Measurements from ENCODE around the gene RNPS1.

- TF ChIP-seq HNRNPL (IDR thresholded peaks at IDR 0.05; ENCODE audit: low read depth, low read length) = no peak
- no peak for TF ChIP-seq TAF1 (IDR thresholded peaks at IDR 0.05; ENCODE audit: control insufficient read depth, extremely low read depth, insufficient read depth, low read length, severe bottlenecking)
- TF ChIP-seq RBBP5 (IDR thresholded peaks at IDR 0.05; ENCODE audit: borderline replicate concordance, insufficient read depth, low read length, poor library complexity, severe bottlenecking) = no peak
- TF ChIP-seq ARNT (IDR thresholded peaks at IDR 0.05) = no peak
- no peak for TF ChIP-seq RAD21 (CRISPR knock-in tag; conservative IDR thresholded peaks at IDR 0.05 in 1 of 2, IDR thresholded peaks at IDR 0.05 in 1 of 2)
- TF ChIP-seq POLR2AphosphoS5 (IDR thresholded peaks at IDR 0.05; ENCODE audit: control insufficient read depth, insufficient read depth, low read depth, low read length) = no peak
- no peak for TF ChIP-seq GTF2A2 (tag; IDR thresholded peaks at IDR 0.05)
- TF ChIP-seq EZH2 (IDR thresholded peaks at IDR 0.05; ENCODE audit: borderline replicate concordance, low read depth, low read length) = no peak
Observed at GRCh38 chr16:2252806-2253148, 15.1 kb downstream of the RNPS1 start.

All from K562 (cell line).